H1 (cell line): ENCODE measurements around the gene CLIP3. TPM values are rescaled to one million over a fixed set of nuclear protein-coding genes. Genes with fewer than 3 reads are reported as not detected.

Experiments used
- EP300 ChIP-seq, 2 experiments: IDR thresholded peaks; 1 replicate in 1 of 2; 2 replicates in 1 of 2; pipeline ENCODE4 v1.6.1; 2011 to 2012; ENCODE audit warnings: low read depth in 2 of 2, low read length in 2 of 2, mild to moderate bottlenecking in 2 of 2, borderline replicate concordance in 1 of 2, inconsistent platforms in 1 of 2, moderate library complexity in 1 of 2
- JUND ChIP-seq: IDR thresholded peaks from 2 replicates; pipeline ENCODE4 v1.6.1; 2011; ENCODE audit warnings: mild to moderate bottlenecking, improper control_type of control experiment, low read length
- KDM1A ChIP-seq: fragments of 200-600, 300-600 bp; sonication (generic); IDR thresholded peaks from 2 replicates; pipeline ENCODE4 v1.7.1; 2016; ENCODE audit warnings: mild to moderate bottlenecking, low read length, borderline replicate concordance
- KDM5A ChIP-seq: fragments of 200-600 bp; IDR thresholded peaks from 2 replicates; pipeline ENCODE4 v1.7.1; 2012; ENCODE audit warnings: mild to moderate bottlenecking, low read length, inconsistent platforms, mixed read lengths
- RFX5 ChIP-seq: IDR thresholded peaks from 2 replicates; pipeline ENCODE4 v1.6.1; 2011; ENCODE audit warnings: low read depth, low read length, improper control_type of control experiment, borderline replicate concordance
- RXRA ChIP-seq: IDR thresholded peaks from 2 replicates; pipeline ENCODE4 v1.6.1; 2011; ENCODE audit warnings: low read depth, mild to moderate bottlenecking, low read length, moderate library complexity; ENCODE audit not compliant: insufficient read depth
- SP2 ChIP-seq: IDR thresholded peaks from 2 replicates; pipeline ENCODE4 v1.6.1; 2012; ENCODE audit warnings: mild to moderate bottlenecking, low read length, inconsistent platforms
- USF2 ChIP-seq: IDR thresholded peaks from 2 replicates; pipeline ENCODE4 v1.6.1; 2011; ENCODE audit warnings: low read length, improper control_type of control experiment
- polyA plus RNA-seq, 7 experiments: library from polyadenylated mRNA; depleted of rRNA in 3 of 7; stranded (reverse) in 5 of 7; unstranded in 2 of 7; fragments of >200 nt in 5 of 7; fragments of 200-250 nt in 2 of 7; gene quantifications; 1 replicate in 5 of 7; 2 replicates in 1 of 7; 4 replicates in 1 of 7; pipeline versions ENCODE4 v1.2.1 to v1.2.3, GENCODE V29; 2011 to 2013; ENCODE audit warnings: missing spikeins in 2 of 7, mixed read lengths in 2 of 7
- total RNA-seq: library from RNA; stranded (reverse); fragmentation: NEBNext Ultra II Directional; extraction: Animal tissue kit (Norgen Biotek cat#: 25700); gene quantifications from 2 replicates; pipeline ENCODE4 v1.2.1, GENCODE V29; 2021

CLIP3 gene
- total and polyA plus RNA-seq, 2 of the 8 experiments (the other 6 are each of a cell fraction or from before 2014, with no cell fraction given) = 5.9 to 21.7 TPM

- TF ChIP-seq USF2 (no peak), SP2 (no peak), RFX5 (no peak), RXRA (no peak), EP300 (IDR thresholded peaks at IDR 0.05; ENCODE audit: borderline replicate concordance in 1 of 2, low read depth in 2 of 2, low read length in 2 of 2) (no peak), KDM5A (no peak), JUND (no peak), KDM1A (no peak)
Measured at GRCh38 chr19:35990771-35991730, 41.6 kb downstream of the CLIP3 start (continued).
